Natural killer cell (primary cell): ENCODE results near the gene COPZ2. TPM values are rescaled to one million over a fixed set of nuclear protein-coding genes. Genes with fewer than 3 reads are reported as not detected.
"Not testable (repeated sequence)": the region's sequence is repeated elsewhere in the genome, so short reads cannot be mapped to it uniquely, and the experiment has no call there.

Experiments
- ATAC-seq, 3 donors: fragments of 150-1000 bp in 2 of 3; fragments of 200-7000 bp in 1 of 3; cut with Tn5 transposase; 1 replicate in 1 of 3; 2 replicates in 2 of 3; pipeline ENCODE4 v1.10.0; 2021; ENCODE audit warnings: mild to moderate bottlenecking in 2 of 3, moderate library complexity in 2 of 3
- DNase-seq, 2 donors: peaks; one replicate each; pipeline versions ENCODE4 v3.0.0 to v3.0.0-alpha.2; 2013 to 2021; ENCODE audit warnings: mixed read lengths in 1 of 2
- H3K27ac ChIP-seq: one replicate; pipeline ENCODE4 v1.5.1; 2013; ENCODE audit warnings: mild to moderate bottlenecking, low read length
- H3K27me3 ChIP-seq: one replicate; pipeline ENCODE4 v1.6.1; 2013; ENCODE audit warnings: low read length; ENCODE audit not compliant: control insufficient read depth, insufficient read depth
- H3K36me3 ChIP-seq: one replicate; pipeline ENCODE4 v1.6.1; 2013; ENCODE audit warnings: low read length; ENCODE audit not compliant: control insufficient read depth, insufficient read depth
- H3K4me1 ChIP-seq: one replicate; pipeline ENCODE4 v1.6.1; 2013; ENCODE audit warnings: low read length; ENCODE audit not compliant: control insufficient read depth, insufficient read depth
- H3K4me3 ChIP-seq: one replicate; pipeline ENCODE4 v1.5.1; 2013; ENCODE audit warnings: low read length
- H3K9me3 ChIP-seq: one replicate; pipeline ENCODE4 v1.6.1; 2013; ENCODE audit warnings: low read length; ENCODE audit not compliant: control insufficient read depth, insufficient read depth
- H3K27ac Mint-ChIP-seq, 2 donors: one replicate each; pipeline ENCODE4 v1.8.0; 2022; ENCODE audit warnings: mild to moderate bottlenecking in 2 of 2, mixed read lengths in 2 of 2, moderate library complexity in 1 of 2
- H3K27me3 Mint-ChIP-seq, 2 donors: one replicate each; pipeline ENCODE4 v1.8.0; 2022; ENCODE audit warnings: low read depth in 2 of 2, mixed read lengths in 2 of 2
- H3K36me3 Mint-ChIP-seq: one replicate; pipeline ENCODE4 v1.8.0; 2022; ENCODE audit warnings: mixed read lengths
- H3K4me1 Mint-ChIP-seq, 2 donors: one replicate each; pipeline ENCODE4 v1.8.0; 2022; ENCODE audit warnings: mixed read lengths in 2 of 2
- H3K4me3 Mint-ChIP-seq: one replicate; pipeline ENCODE4 v1.8.0; 2022; ENCODE audit warnings: mild to moderate bottlenecking, moderate library complexity, mixed read lengths
- H3K9me3 Mint-ChIP-seq, 2 donors: one replicate each; pipeline ENCODE4 v1.8.0; 2022; ENCODE audit warnings: mixed read lengths in 2 of 2
- WGBS: methylation state at CpG from one replicate; pipeline ENCODE4 v1.1.7; 2013; ENCODE audit warnings: missing lambda C conversion rate; ENCODE audit not compliant: insufficient coverage; 5-methylcytosine and 5-hydroxymethylcytosine counted together
- intact Hi-C: fragments of 100-400 bp; cut with micrococcal nuclease; formaldehyde crosslinking; loops from one replicate; pipeline ENCODE4 v1.14.2; 2022
- total RNA-seq, 4 donors: library from RNA; stranded (reverse); fragments of 120-200 nt in 1 of 4; gene quantifications; one replicate each; pipeline versions ENCODE4 v1.2.3 to v1.2.4, GENCODE V29; 2013 to 2022
- TF ChIP-seq, protein P1 (sequence below): fragments of 200-600 bp; IDR thresholded peaks from one replicate; pipeline ENCODE4 v1.8.0; 2022; ENCODE audit warnings: antibody characterized with exemption

The COPZ2 gene
- total RNA-seq, 3 donors from 2014 or later (not counting 1 experiment from before 2014, with no cell fraction given), result 15.9 to 19.1 (median 16.5) TPM

DNA sequence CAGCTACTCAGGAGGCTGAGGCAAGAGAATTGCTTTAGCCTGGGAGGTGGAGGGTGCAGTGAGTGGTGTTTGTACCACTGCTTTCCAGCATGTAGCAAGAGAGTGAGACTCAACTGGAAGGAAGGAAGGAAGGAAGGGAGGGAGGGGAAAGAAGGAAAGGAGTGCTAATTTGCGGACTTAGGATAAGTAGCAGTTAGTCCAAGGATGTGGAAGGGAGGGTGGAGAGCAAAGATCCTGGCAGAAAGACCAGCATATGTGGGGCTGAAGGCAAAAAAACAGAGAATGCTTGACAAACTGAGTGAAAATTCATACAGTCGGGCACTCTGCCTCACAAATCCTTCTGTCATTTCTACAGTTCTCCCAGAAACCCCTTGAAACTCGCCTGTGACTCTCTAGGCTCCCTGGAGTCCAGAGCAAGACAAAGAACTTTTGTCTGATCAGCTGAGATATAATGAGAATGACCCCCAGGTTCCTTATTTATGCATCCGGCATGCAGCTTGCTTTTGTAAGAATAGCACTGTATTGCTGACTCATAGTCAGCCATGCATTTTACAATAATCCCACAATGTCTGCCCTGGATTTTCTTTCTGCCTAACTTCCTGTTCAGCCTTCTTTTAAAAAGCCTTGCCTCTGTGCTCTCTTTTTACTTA lies 35.2 kb downstream of the COPZ2 start:
- no peaks in the 10 kb centered on the region for H3K9me3 ChIP-seq
- WGBS, result 21% methylated on average over 4 of the region's 4 CpGs
- peaks cover 12 to 21% of the 10 kb centered on the region in 2 donors for H3K27me3 Mint-ChIP-seq
- H3K4me3 Mint-ChIP-seq, result no peak overlapping the region
- H3K9me3 Mint-ChIP-seq, result no peaks in the 10 kb centered on the region
- no peak for DNase-seq
- H3K36me3 ChIP-seq, result no peaks in the 10 kb centered on the region
- no peak overlapping the region for H3K27ac Mint-ChIP-seq
- intact Hi-C loops, result no loop called here
- no peaks in the 10 kb centered on the region for H3K36me3 Mint-ChIP-seq
- H3K27me3 ChIP-seq, result peaks cover 2% of the 10 kb centered on the region
- ATAC-seq, result no peak
- H3K4me3 ChIP-seq, result no peak overlapping the region
- TF ChIP-seq, protein P1, sequence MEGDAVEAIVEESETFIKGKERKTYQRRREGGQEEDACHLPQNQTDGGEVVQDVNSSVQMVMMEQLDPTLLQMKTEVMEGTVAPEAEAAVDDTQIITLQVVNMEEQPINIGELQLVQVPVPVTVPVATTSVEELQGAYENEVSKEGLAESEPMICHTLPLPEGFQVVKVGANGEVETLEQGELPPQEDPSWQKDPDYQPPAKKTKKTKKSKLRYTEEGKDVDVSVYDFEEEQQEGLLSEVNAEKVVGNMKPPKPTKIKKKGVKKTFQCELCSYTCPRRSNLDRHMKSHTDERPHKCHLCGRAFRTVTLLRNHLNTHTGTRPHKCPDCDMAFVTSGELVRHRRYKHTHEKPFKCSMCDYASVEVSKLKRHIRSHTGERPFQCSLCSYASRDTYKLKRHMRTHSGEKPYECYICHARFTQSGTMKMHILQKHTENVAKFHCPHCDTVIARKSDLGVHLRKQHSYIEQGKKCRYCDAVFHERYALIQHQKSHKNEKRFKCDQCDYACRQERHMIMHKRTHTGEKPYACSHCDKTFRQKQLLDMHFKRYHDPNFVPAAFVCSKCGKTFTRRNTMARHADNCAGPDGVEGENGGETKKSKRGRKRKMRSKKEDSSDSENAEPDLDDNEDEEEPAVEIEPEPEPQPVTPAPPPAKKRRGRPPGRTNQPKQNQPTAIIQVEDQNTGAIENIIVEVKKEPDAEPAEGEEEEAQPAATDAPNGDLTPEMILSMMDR, result no peak
- peaks cover 3% of the 10 kb centered on the region for H3K4me1 ChIP-seq
- no peak overlapping the region for H3K27ac ChIP-seq
- no peaks in the 10 kb centered on the region for H3K4me1 Mint-ChIP-seq

DNA sequence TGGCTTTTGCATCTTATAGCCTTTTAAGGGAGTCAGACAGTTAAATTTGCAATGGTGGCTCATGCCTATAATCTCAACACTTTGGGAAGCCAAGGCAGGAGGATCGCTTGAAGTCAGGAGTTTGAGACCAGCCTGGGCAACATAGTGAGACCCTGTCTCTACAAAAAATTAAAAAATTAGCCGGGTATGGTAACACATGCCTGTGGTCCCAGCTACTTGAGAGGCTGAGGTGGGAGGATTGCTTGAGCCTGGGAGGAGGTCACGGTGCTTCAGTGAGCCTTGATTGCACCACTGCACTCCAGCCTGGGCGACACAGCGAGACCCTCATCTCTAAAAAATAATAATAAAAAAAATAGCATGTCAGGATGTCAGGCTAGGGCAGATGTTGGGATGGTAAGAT lies 35.9 kb downstream of the COPZ2 start:
- ATAC-seq, H3K4me1 ChIP-seq, H3K36me3 ChIP-seq, H3K4me1 Mint-ChIP-seq, H3K36me3 Mint-ChIP-seq, H3K27me3 ChIP-seq, DNase-seq, H3K4me3 ChIP-seq, H3K9me3 Mint-ChIP-seq, H3K9me3 ChIP-seq, intact Hi-C loops, H3K4me3 Mint-ChIP-seq, H3K27ac Mint-ChIP-seq, H3K27ac ChIP-seq: not testable (repeated sequence)
- 96% methylated on average over 3 of the region's 5 CpGs for WGBS
- H3K27me3 Mint-ChIP-seq, result peaks cover 8 to 14% of the 10 kb centered on the region in 2 donors

DNA sequence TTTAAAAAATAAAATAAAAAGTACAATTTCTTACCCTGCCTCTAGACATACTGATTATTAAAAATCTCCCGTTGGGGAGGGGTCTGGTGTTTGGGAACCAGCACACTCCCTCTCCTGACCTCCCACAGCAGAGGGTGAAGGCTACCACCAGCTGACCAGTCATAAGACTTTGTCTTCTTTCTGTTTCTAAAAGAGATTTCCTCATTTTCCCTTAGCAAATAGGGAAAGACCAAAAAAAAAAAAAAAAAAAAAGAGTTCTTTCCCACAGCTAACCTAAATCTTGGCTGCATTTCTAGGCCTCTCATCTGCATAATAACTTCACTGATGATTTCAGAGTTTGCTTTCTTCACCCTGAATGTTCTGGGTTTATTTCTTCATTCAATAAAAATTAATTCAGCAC lies 36.4 kb downstream of the COPZ2 start:
- no peaks in the 10 kb centered on the region for H3K36me3 Mint-ChIP-seq
- H3K4me1 Mint-ChIP-seq, result no peaks in the 10 kb centered on the region
- no peaks in the 10 kb centered on the region for H3K9me3 Mint-ChIP-seq
- no peak overlapping the region for H3K27ac Mint-ChIP-seq
- Histone ChIP-seq H3K4me3 (no peak overlapping the region), H3K27ac (no peak overlapping the region), H3K9me3 (no peaks in the 10 kb centered on the region), H3K4me1 (peaks cover 3% of the 10 kb centered on the region), H3K36me3 (no peaks in the 10 kb centered on the region), H3K27me3 (peaks cover 2% of the 10 kb centered on the region)
- intact Hi-C loops, result no loop called here
- no CpG with 5 or more reads among the region's 1 CpG for WGBS
- TF ChIP-seq, protein P1, result no peak
- no peak for ATAC-seq
- no peak overlapping the region for H3K4me3 Mint-ChIP-seq
- no peak for DNase-seq
- peaks cover 8 to 14% of the 10 kb centered on the region in 2 donors for H3K27me3 Mint-ChIP-seq

DNA sequence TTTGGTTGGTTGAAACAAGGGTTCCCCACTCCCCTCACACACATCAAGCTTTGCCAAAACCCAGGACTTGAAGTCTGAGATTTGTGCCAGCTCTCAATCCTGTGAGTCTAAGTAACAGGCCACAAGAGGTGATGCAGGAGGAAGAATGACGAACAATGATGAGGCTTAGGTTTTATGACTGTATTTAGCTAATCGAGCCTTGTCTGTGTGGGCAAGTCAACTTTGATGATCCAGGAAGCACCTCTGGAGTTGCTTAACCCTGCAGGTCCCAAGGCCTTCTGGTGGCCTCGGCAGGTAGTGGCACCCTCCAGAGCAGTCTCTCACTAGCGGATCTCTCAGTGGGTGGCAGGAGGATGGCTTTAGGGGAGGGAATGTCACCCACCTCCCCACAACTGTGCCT lies 38.0 kb downstream of the COPZ2 start:
- 61% methylated on average over 4 of the region's 4 CpGs for WGBS
- DNase-seq (peak in 1 of 2 donors; percentile 25), ATAC-seq (no peak)
- Mint-ChIP-seq H3K36me3 (no peaks in the 10 kb centered on the region), H3K9me3 (no peaks in the 10 kb centered on the region), H3K4me1 (no peaks in the 10 kb centered on the region), H3K27ac (no peak overlapping the region), H3K4me3 (no peak overlapping the region), H3K27me3 (peaks cover 6 to 10% of the 10 kb centered on the region in 2 donors)
- H3K4me1 ChIP-seq, result peaks cover 3% of the 10 kb centered on the region
- intact Hi-C loops, result no loop called here
- no peaks in the 10 kb centered on the region for H3K27me3 ChIP-seq
- H3K4me3 ChIP-seq, result no peak overlapping the region
- TF ChIP-seq, protein P1, result no peak
- H3K27ac ChIP-seq, result no peak overlapping the region
- no peaks in the 10 kb centered on the region for H3K36me3 ChIP-seq
- no peaks in the 10 kb centered on the region for H3K9me3 ChIP-seq
